ENCODE measurements around the gene SORCS2. TPM values are rescaled to one million over a fixed set of nuclear protein-coding genes. Genes with fewer than 3 reads are reported as not detected.

Gene SORCS2
- total and polyA plus RNA-seq, 2 of the 4 experiments (the other 2 are of a cell fraction), result 0.36 to 0.62 TPM

DNA sequence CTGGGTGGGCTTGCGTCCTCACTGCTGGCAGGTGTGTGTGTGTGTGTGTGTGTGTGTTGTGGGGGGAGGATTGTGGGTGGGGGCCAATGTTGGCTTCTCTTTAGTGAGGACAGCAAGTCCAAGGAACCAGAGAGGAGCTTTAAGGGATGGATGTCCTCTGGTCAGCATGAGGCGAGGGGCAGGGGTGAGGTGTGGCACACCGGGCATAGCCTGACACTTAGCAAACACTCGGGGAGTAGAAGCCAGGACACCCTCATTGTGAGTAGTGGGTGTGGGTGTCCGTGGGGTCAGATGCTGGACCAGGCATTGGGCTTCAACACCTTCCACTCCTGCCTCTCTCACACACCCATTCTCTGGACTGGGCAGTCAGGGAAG is 2.8 kb downstream of the SORCS2 start:
- H3K79me1 ChIP-seq (ENCODE audit: low read depth in 1 of 2, low read length in 2 of 2), result no peaks in the 10 kb centered on the region
- H2AFZ ChIP-seq (replicated peaks; ENCODE audit: low read length, poor library complexity), result no peak overlapping the region
- ChIA-PET CTCF (interaction anchor here (2.9 kb wide), 1 partner anchor 101 kb away, joined by 10 read pairs; no protein-coding TSS in a partner anchor), POLR2A (ENCODE audit: unreplicated experiment) (no interaction called here)
- peaks cover 6% of the 10 kb centered on the region; the same call in 1 of the 2 replicates for H3K4me1 ChIP-seq (ENCODE audit: control insufficient read depth, insufficient read depth, low read length)
- H3K9me3 ChIP-seq (ENCODE audit: control insufficient read depth, insufficient read depth, low read length), result no peaks in the 10 kb centered on the region
- no peak overlapping the region for H3K56ac ChIP-seq (ENCODE audit: extremely low read depth, insufficient read depth, low read length)
- H3K9me1 ChIP-seq (ENCODE audit: insufficient read depth, low read length), result no peaks in the 10 kb centered on the region
- H3K4me3 ChIP-seq (ENCODE audit: insufficient read depth, low read depth, low read length), result no peak overlapping the region
- DNase-seq, result no peak
- H3K9ac ChIP-seq (ENCODE audit: low read depth, low read length), result no peak overlapping the region
- H3K27ac ChIP-seq (ENCODE audit: insufficient read depth, low read length), result no peak overlapping the region
- H3K4ac ChIP-seq (ENCODE audit: low read depth, low read length), result no peak overlapping the region
- H2AK9ac ChIP-seq (replicated peaks; ENCODE audit: low read depth, low read length, poor library complexity), result no peak overlapping the region
- H4K20me1 ChIP-seq (ENCODE audit: insufficient read depth, low read length), result no peaks in the 10 kb centered on the region; the same call in 1 of the 2 replicates
- no peak overlapping the region for H3K4me2 ChIP-seq (ENCODE audit: low read depth, low read length)
- no peak overlapping the region for H2BK120ac ChIP-seq (ENCODE audit: low read depth, low read length)
- no peaks in the 10 kb centered on the region for H3K36me3 ChIP-seq (ENCODE audit: control insufficient read depth, insufficient read depth, low read length)
- no peak overlapping the region for H4K5ac ChIP-seq (ENCODE audit: low read depth, low read length)
- H3K18ac ChIP-seq (ENCODE audit: low read depth, low read length), result no peak overlapping the region
- no peak overlapping the region for H2BK20ac ChIP-seq (ENCODE audit: low read depth, low read length)
- no peak overlapping the region for H2BK15ac ChIP-seq (ENCODE audit: low read depth, low read length)
- H3K14ac ChIP-seq (replicated peaks; ENCODE audit: low read depth, low read length), result no peak overlapping the region
- intact Hi-C loops (cut with micrococcal nuclease), result loop anchor here (10.0 kb wide), 1 partner anchor 790 kb away; no protein-coding TSS in a partner anchor
- no peak overlapping the region for H4K91ac ChIP-seq (ENCODE audit: insufficient read depth, low read depth, low read length)
- dilution Hi-C loops (cut with HindIII; ENCODE audit: low sequenced_read_pairs, unreplicated experiment), result no loop called here
- in situ Hi-C loops (cut with MboI; ENCODE audit: low sequenced_read_pairs), result loop anchor here (5.0 to 10.0 kb wide), 2 partner anchors 92 to 530 kb away; no protein-coding TSS in a partner anchor
- no peak overlapping the region for H4K8ac ChIP-seq (ENCODE audit: low read depth in 2 of 2, low read length in 2 of 2)
- H3K23ac ChIP-seq (ENCODE audit: low read depth, low read length), result no peak overlapping the region
- H2BK5ac ChIP-seq (ENCODE audit: low read depth, low read length, poor library complexity, severe bottlenecking), result no peak overlapping the region
- WGBS, 2 experiments (ENCODE audit: extremely low coverage in 2 of 2, insufficient read length in 1 of 2), result no CpG with 5 or more reads among the region's 5 CpGs
- no TSS peak for BruUV-seq (replicated peaks)
- peaks cover 58% of the 10 kb centered on the region for H3K27me3 ChIP-seq (ENCODE audit: control insufficient read depth, insufficient read depth, low read length)
- ATAC-seq (ENCODE audit: low read depth), result no peak
- H2AK5ac ChIP-seq (ENCODE audit: low read depth, low read length), result no peak overlapping the region
- TF ChIP-seq CEBPB (IDR thresholded peaks at IDR 0.05; ENCODE audit: low read depth, low read length) (no peak), NFE2L2 (IDR thresholded peaks at IDR 0.05; ENCODE audit: low read depth, low read length) (no peak), BHLHE40 (IDR thresholded peaks at IDR 0.05; ENCODE audit: low read depth, low read length) (no peak), RFX5 (IDR thresholded peaks at IDR 0.05; ENCODE audit: low read depth, low read length) (no peak), MAZ (IDR thresholded peaks at IDR 0.05; ENCODE audit: borderline replicate concordance, low read depth, low read length) (no peak), MXI1 (IDR thresholded peaks at IDR 0.05; ENCODE audit: borderline replicate concordance, low read depth, low read length) (no peak), FOS (IDR thresholded peaks at IDR 0.05; ENCODE audit: low read depth, low read length) (no peak), SMC3 (IDR thresholded peaks at IDR 0.05; ENCODE audit: low read depth, low read length) (no peak), CHD1 (IDR thresholded peaks at IDR 0.05; ENCODE audit: low read depth, low read length) (no peak), RAD21 (IDR thresholded peaks at IDR 0.05; ENCODE audit: low read length) (no peak), POLR2A (IDR thresholded peaks at IDR 0.05; ENCODE audit: low read depth, low read length) (no peak), RCOR1 (IDR thresholded peaks at IDR 0.05; ENCODE audit: insufficient replicate concordance, low read length) (no peak), MAFK (IDR thresholded peaks at IDR 0.05; ENCODE audit: low read depth, low read length) (no peak)
- TF ChIP-seq, protein P1, sequence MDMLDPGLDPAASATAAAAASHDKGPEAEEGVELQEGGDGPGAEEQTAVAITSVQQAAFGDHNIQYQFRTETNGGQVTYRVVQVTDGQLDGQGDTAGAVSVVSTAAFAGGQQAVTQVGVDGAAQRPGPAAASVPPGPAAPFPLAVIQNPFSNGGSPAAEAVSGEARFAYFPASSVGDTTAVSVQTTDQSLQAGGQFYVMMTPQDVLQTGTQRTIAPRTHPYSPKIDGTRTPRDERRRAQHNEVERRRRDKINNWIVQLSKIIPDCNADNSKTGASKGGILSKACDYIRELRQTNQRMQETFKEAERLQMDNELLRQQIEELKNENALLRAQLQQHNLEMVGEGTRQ (IDR thresholded peaks at IDR 0.05; ENCODE audit: low read depth, low read length), result no peak
- TF ChIP-seq, protein P2, sequence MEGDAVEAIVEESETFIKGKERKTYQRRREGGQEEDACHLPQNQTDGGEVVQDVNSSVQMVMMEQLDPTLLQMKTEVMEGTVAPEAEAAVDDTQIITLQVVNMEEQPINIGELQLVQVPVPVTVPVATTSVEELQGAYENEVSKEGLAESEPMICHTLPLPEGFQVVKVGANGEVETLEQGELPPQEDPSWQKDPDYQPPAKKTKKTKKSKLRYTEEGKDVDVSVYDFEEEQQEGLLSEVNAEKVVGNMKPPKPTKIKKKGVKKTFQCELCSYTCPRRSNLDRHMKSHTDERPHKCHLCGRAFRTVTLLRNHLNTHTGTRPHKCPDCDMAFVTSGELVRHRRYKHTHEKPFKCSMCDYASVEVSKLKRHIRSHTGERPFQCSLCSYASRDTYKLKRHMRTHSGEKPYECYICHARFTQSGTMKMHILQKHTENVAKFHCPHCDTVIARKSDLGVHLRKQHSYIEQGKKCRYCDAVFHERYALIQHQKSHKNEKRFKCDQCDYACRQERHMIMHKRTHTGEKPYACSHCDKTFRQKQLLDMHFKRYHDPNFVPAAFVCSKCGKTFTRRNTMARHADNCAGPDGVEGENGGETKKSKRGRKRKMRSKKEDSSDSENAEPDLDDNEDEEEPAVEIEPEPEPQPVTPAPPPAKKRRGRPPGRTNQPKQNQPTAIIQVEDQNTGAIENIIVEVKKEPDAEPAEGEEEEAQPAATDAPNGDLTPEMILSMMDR (conservative IDR thresholded peaks at IDR 0.05; ENCODE audit: low read depth, low read length), result no peak
- TF ChIP-seq, protein P3, sequence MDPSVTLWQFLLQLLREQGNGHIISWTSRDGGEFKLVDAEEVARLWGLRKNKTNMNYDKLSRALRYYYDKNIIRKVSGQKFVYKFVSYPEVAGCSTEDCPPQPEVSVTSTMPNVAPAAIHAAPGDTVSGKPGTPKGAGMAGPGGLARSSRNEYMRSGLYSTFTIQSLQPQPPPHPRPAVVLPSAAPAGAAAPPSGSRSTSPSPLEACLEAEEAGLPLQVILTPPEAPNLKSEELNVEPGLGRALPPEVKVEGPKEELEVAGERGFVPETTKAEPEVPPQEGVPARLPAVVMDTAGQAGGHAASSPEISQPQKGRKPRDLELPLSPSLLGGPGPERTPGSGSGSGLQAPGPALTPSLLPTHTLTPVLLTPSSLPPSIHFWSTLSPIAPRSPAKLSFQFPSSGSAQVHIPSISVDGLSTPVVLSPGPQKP (IDR thresholded peaks at IDR 0.05; ENCODE audit: borderline replicate concordance, low read depth, low read length), result no peak
